HG02973 (cell line): Measurements from ENCODE around the gene ALDH1A3.

ENCODE experiments used
- ATAC-seq: cut with Tn5 transposase; IDR thresholded peaks from one replicate; pipeline ENCODE4 v1.9.1; 2021; ENCODE audit warnings: moderate library complexity; ENCODE audit not compliant: unreplicated experiment

The ALDH1A3 gene

DNA sequence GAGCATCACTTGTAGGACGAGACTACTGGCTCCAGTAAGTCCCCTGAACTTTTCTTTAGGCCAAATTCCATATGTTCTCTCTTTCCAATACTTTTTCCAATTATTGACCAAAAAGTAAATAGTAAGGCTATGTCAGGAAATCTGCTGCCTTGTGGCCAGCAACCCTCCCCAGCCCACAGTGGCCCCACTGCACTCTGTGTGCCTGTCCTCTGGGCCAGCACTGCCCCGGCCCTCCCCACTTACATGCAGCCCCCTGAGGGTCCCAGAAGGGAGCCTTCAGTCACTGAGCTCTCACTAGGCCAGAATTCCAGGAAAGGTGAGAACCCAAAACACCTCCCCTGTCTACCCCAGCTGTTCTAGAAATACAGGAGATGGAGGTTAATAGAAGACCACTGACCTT, 21.3 kb upstream of the ALDH1A3 start:
- no peak for ATAC-seq

DNA sequence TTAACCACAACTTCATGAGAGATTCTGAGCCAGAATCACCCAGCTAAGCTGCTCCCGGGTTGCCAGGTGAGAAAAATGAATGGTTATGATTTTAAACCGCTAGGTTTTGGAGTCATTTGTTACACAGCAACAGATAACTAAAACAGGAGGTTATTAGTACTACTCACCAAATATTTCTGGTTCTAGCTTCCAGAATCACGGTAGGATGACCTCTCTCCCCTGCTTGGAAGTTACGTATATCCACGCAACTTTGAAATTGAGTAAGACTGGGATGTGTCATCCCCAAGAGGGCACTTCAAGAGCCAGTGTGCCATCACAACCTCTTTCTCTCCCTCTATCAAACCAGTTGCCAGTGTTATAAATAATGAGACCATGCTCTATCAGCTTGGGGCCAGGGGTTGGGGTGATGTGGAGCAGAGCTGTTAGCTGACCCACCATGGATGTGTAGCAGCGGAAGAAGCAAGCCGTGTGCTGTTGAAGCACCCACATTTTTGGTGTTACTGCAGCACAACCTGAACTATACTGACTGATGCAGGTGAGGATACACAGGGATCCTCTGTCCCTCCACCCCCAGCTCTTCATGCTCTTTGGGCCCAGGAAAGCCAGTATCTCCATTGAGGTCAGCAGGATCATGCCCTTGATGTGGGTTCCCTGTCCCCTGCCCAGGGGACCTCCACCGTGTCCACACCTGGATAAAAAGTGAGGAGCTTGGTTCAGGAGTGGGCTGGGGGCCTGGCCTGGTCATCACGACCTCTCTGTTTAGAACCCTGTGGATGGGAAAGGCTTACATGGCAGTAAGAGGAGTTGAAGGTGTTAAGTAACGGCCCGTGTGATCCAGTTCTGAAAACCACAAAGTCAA, 19.4 kb upstream of the ALDH1A3 start:
- ATAC-seq: no peak

DNA sequence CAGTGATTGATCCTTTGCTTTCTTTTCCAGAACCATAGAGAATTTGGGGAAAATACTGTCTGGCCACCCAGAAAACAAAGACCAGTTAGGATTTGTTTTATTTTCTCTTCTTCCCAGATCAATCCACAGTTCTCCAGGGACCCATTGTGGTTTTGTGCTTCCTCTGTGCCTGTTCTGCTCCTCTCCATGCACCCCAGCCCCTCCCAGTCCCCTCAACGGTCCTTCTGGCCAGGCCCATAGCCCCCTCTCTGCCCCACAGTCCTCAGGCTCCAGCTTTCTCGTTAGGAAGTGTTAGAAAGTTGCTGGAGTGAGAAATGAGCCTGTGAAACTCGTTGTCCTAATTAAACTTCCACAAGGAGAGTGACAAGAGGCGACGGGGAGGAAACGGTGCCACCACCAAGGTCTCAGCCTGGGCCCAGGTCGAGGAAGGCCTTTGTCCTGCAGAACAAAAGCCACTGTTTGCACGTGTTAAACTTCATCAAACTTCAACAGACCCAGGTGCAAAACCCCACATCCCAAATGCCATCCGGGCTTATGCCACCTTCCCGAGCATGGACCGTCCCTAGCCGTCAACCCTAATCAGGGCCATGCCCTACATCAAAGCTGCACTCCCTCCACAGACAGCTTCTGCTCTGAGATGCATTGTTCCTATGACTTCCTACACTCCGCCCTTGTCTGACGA, 18.7 kb upstream of the ALDH1A3 start:
- ATAC-seq: no peak

DNA sequence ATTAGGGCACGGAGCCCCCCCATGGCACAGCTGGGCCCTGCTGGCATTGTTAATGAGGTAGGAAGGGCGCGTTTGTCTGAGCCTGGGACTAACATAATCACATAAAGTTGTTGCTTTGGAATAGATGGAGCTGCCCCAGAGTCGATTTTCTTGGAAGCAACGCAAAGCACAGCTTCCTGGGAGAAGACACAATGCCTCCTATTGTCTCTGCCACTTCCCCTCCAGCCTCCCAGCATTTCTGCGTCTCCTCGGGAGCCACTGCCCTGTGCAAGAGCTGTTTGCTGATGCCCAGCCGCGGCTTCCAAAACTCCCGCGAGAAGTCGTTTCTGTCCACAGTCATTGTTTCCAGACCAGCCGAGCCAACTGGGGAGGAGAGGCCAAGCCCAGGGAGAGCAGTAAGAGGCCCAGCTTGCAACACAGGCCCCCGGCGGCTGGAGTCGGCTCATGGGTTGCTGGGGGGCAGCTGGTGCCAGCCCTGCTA, 18.1 kb upstream of the ALDH1A3 start:
- ATAC-seq: no peak

DNA sequence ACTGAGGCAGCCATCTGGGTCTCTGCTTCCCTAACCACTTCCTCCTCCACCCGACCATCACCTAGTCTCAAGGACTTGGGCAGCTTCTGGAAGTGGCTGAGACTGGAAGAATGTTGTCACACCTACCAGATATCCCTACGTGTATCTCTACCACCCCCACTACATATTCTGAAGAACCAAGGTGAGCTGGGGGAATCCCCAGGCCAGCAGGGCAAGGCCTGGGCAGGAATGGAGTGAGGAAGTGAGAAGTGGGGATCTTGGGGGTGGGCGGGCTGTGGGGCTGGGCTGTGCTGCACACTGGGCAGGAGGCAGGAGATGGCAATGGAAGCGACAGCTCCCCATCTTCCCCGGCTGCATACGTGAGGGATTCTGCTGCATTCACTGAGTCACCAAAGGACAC, 17.5 kb upstream of the ALDH1A3 start:
- ATAC-seq: no peak

DNA sequence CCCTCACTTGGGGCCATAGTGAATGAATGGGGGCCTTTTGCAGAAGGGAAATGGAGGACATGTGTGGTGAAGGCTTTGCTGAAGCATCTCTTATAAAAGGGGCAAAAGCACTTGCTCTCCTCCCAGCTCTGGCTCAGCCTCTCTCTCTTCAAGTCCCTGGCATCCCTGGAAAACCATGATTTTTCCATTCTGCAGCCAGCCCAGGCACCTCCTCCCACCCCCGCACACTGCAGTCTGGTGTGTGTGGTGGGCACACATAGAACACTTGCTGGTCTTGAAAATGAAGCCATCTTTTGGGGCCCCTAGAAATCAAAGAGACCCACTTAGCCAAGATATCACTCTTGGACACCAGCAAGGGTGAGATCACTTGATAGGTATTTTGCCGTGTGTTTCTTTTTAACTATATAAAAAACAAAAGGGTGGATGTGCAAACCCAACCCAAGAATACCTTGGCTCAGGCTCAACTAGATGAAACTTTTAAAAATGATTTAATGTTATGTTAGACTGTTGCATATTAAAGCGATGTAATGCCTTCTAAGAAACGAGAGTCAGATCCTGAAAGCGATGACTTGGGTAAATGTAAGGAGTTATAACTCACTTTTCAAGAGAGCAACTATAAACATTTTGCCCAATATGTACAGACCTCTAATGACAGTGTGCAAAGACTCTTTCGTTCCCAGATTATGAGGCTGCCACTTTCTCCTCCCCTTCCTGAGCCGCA, 16.4 kb upstream of the ALDH1A3 start:
- no peak for ATAC-seq

DNA sequence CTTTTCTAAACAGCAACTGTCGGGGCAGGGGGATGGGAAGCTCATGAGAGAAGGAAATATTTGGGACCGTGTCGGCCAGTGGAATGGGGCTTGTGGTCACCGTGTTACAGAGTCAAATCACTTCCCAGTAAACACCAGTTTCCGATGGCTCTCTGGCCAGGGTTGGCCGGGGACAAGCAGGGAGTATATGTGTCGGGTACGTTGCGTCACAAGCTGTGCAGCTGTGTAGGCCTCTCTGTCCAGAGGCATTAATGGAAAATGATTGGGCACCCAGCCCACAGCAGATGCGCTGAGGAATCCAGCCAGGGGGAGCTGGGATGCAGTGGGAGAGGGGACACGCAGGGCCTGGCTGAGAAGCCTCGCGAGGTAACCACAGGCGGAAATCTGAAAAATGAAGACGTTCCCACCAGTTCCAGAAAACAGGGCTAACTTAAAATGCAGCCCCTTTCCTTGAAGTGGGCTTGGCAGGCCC, 15.8 kb upstream of the ALDH1A3 start:
- no peak for ATAC-seq

DNA sequence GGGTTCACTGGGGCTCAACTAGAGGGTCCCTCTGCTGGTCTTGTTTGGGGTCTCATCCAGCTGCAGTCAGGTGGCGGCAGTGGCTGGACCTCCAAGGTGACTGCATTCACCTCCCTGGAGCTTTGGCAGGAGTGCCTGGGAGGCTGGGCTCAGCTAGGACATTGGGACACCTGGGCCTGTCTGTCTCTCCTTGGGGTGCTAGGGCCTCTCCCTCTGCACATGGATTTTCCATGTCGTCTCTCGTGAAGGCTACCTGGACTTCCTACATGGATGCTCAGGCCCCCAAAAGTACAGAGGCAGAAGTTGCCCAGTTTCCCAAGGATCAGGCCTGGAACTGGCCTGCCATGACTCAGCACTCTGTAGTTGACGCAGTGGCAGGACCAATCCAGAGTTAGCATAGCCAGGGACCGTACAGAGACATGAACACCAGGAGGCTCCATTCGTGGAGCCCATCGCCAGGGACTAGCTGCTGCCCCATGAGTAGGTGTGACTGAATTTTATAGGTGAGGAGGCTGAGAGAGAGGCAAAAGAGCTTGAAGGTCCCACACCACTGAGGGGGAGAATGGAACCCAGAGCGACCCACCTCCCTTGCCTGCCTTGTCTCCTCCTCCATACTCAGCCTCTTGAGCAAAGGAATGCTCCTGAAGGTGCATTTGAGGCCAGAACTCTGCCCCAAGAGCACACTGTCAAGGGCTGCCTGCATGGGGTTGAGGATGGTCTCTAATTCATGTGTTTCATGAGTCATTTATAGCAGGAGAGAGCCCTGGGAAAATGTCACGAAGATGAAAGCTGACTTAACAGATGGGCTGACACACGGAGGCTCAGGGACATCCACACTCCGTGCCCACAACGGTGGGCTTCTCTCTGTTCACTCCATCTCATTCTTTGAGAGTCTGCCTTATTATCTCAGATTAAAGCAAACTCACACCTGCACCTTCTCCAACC, 13.0 kb upstream of the ALDH1A3 start:
- no peak for ATAC-seq

DNA sequence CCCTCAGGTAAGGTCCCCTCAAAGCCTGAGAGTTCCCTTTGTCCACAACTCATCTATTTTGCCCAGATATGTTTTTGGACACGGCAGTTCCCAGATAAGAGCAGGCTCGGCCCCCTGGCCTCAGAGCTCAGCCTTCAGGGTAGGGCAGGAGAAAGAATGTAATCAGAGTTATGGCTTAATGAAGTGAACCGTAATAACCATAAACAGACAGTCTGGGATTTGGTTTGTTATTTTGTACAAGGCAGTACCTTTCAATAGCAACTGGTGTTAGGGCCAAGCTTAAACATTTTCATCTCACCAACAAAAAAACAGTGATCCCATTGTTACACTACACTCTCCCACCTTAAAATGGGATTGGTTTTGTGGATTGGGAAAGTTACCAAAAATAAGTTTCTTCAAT, 12.2 kb upstream of the ALDH1A3 start:
- ATAC-seq: no peak

DNA sequence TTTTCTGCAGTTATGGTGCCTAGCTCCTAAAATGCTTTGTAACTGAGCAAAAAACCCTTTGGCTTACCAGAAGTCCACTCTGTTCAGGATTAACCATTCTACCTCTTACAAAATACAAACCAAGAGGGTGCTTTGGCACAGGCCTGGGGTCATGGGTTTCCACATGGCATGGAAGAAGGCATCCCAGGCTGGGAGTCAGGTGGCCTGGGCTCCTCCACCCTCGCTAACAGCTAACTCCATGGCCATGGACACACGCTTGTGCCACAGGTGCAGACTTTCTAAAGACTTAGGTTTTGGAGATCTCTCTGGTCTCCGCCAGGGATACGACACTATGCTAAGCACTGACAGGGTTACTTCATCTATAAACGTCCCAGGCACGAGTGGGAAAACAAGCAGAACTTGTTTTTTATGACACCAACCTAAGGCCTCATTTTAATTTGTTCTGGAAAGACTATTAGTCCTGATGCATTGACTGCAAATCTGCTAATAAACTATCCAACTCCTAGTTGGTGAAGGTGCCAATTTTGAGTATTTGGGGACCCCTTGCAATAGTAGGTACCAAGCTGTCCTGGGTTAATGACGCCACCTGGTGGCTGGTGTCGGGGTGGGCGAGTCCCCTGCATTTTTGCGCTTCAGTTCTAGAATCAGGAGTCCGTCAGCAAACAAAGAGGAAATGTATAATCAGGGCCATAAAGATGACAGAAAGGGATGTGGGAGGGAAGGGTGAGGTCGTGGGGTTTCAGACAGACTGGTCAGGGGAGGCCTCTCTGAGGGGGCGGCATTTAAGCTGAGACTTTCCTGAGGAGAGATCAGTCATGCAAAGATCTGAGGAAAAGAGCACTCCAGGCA, 10.3 kb upstream of the ALDH1A3 start:
- no peak for ATAC-seq

DNA sequence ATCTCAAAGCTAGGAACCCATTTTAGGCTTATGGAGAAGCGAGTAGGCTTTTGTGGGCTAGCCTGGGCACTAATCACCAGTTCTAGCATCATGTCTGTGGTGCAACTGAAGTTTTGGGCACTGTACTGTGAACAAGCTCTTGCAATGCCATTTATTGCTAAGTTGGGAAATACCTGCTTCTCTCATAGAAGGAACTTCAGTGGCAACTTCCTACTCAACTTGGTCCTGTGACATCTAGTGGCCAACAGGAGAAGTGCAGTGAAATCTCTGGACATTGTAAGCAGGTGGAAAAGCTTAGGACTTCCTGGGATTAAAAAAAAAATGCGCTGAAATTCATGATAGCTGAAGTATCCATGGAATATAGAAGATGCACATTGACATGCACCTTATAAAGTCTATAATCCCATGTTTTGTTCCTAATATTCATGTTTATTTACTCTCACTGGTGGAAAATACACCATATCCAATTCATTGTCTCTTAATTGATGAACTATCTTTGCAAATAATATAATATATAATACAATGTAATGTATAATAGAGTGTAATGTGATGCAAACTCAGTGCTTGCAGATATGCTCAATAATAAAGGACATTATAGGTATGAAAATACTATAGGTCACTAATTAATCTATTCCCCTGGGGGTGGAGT, 6.5 kb upstream of the ALDH1A3 start:
- ATAC-seq: peak; percentile 62

DNA sequence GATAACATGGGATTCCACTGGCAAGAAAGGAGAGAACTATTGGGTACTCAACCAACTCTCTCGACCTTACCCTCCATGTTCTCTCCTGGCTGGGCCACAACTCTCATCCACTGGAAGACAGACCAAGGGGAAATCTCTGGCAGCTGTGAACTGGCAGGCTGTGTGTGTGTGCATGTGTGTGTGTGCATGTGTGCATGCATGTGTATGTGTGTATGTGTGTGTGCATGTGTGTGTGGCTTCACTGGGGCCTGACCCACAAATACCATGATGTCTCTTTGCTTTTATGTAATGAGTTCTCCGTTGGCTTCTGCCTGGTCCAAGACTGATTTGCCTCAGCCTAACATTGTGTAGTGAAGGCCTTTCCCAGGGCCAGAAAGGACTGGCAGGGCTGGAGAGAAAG, 4.1 kb upstream of the ALDH1A3 start:
- ATAC-seq: no peak

DNA sequence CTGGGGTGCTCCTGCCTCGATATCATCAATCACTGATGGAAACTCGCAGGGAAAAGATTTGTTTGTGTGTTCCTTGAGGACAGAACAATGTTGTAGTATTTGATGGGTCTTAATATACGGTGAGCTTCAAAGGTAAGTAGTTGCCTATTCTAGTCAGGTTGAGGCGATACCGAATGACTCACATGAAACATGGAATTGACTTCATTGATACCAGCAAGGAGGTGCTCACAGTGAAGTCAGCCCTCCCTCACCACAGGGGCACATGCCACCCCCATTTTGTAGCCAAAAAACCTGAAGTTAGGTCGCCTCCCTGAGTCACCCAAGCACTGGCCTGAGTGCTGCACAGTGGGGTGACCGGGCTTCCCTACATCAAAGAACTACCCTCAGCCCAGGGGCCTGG, 3.7 kb upstream of the ALDH1A3 start:
- no peak for ATAC-seq

DNA sequence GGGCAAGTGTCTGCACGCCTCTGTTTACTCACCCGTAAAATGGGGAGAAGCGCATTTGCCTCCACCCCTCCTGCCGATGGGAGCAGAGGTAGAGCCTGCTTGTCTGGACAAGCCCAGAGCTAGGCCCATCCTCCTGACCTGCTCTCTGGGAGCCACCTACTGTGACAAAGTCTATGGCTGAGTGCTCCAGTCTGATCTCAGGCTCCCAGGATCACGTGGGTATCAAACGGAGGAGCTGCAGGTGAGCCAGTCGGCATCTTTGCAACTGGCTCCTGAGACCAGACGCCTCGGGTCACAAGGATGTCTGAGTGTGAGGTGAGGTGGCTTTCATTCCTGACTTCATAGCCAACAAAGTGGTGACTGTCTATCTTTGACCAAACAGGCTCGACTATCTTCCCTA, 2.1 kb upstream of the ALDH1A3 start:
- no peak for ATAC-seq

DNA sequence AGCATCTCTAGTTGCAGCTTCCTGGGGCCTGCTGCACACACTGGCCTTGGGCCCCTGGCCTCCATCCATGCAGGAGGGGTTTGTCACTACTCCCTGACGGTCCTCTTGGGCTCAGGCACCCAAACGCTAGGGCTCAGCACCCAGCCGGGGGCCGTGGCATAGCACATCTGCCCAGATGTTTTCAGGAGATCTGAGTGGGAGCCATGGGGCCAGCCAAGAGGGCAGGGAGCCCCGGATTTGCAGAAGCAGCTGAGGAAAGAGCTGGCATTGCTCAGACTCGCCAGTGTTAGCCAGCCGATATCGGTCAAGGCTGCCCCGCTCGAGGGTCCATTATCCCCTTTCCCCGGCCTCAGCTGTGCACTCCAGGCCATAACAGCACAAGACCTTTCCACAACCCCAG, 1.5 kb upstream of the ALDH1A3 start:
- no peak for ATAC-seq

DNA sequence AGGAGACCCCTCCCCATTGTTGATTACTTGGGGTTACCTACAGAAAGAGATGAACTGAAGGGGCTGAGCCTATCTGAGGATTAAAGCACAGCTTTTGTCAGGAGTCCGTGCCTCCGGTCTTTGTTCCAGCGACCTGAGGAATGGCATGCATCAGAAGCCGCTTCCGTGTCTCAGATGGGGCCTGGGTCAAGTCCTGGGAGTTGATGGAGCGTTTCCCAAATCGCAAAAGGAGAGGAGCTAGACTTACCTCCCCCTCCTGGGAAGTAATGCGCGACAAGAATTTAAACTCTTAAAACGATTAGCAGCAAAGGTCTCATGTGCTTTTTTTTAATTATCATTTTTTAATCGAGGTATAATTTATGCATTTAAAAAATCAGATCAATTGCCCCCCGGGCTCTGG, 983 bp upstream of the ALDH1A3 start:
- no peak for ATAC-seq

DNA sequence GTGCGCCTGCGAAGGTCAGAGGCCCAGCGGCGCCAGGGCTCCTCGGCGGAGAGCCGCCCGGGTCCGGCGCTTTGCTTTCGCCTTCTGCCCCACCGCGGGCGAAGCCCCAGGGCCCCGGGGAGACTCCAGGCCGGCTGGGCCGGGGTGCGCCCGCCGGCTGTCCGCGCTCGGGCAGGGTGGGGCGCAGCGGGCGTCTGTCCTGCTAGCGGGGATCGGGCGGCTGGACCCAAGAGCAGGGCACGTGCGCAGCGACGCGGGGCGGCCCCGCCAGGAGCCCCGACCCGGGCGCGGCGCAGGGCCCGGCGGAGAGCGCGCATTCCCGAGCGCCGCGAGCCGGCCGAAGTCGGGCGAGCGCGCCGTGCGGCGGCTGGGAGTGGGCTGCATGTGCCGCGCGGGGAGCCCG, 569 bp upstream of the ALDH1A3 start:
- no peak for ATAC-seq

DNA sequence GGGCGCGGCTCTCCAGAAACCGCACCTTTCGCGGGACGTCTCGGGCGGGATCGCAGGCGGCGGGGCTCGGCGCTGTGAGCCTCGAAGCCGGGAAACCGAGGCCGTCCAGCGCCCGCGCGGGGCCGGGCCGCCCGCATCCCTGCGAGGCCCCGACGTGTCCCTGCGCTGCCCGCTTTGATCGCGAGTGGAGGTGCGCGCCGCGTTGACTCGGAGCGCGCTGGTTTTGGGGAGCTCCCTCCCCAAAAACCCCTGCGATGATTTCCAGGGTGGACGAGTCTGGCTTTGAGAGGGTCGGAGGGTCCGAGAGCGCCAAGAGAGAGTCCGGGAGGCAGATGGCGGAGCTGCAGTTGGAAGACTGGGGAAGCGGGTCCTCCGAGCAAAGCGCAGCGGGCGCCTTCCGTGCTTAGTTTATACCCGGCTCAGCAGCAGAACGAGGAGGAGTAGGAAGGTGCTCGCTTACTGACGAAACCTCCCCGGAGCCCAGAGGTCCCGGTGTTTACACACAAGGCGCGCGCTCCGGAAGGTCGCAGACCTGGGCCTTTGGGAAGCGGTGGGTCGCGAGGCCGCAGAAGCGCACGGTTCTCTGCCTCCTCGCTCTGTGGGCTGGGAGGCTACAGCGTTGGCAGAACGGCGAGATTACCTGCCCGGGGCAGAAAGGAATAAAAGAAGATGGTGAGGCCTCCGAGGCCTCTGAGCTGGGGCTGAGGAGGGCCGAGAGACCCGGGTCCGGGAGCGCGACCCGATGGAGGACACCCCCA, 687 bp downstream of the ALDH1A3 start:
- ATAC-seq: no peak

DNA sequence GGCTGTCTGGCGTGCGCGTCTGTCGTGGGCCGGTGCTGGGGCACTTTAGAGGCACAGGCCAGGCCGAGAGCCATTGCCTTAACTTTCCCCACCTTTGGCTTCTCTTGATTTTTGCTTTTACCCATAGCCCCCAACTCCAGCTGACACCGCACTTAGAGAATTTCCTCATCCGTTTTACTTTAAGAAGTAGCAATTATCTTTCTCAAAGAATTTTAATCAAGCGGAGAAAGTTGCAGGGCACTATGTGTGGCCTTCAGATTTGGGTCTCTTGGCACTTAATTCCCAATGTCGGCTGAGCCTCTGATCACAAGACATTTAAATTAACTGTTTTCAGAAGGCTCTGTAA, 1.2 kb downstream of the ALDH1A3 start:
- no peak for ATAC-seq
